H1 (cell line): ENCODE measurements around the gene MLN. TPM values are rescaled to one million over a fixed set of nuclear protein-coding genes. Genes with fewer than 3 reads are reported as not detected.

ENCODE experiments used
- CTCF ChIA-PET: fragments of 300-600 bp; sonication (Branson Sonifier 250); formaldehyde crosslinking; loops from one replicate; lab custom pipeline; 2021; ENCODE audit not compliant: partially characterized antibody; lab: Charles Lee
- POLR2A ChIA-PET: fragments of 300-600 bp; sonication (Branson Sonifier 250); formaldehyde crosslinking; loops from one replicate; lab custom pipeline; 2021; ENCODE audit warnings: inconsistent platforms; ENCODE audit not compliant: partially characterized antibody; lab: Charles Lee
- DNase-seq, 2 experiments: peaks; one replicate each; pipeline versions ENCODE4 v3.0.0 to v3.0.0-alpha.2; 2010 to 2022; ENCODE audit warnings: low spot score in 2 of 2, low read depth in 1 of 2, mixed read lengths in 1 of 2
- FAIRE-seq: peaks from 2 replicates; lab custom pipeline; 2011; peaks lifted over from hg19 to GRCh38; lab: Jason Lieb, UNC
- H2AFZ ChIP-seq: 2 replicates; pipeline ENCODE4 v1.8.1; 2012; ENCODE audit warnings: low read length, inconsistent platforms
- H2AK5ac ChIP-seq: 2 replicates; pipeline ENCODE4 v1.6.1; 2013; ENCODE audit warnings: low read depth, low read length
- H2BK120ac ChIP-seq: replicated peaks from 2 replicates; pipeline ENCODE3; 2013; ENCODE audit warnings: low read depth, low read length, inconsistent platforms
- H2BK12ac ChIP-seq: 2 replicates; pipeline ENCODE4 v1.6.1; 2013; ENCODE audit warnings: low read depth, low read length
- H2BK15ac ChIP-seq: 2 replicates; pipeline ENCODE4 v1.6.1; 2013; ENCODE audit warnings: low read length
- H2BK20ac ChIP-seq: 2 replicates; pipeline ENCODE4 v1.6.1; 2013; ENCODE audit warnings: low read length
- H2BK5ac ChIP-seq: 2 replicates; pipeline ENCODE4 v1.6.1; 2013; ENCODE audit warnings: low read depth, low read length
- H3K14ac ChIP-seq: 2 replicates; pipeline ENCODE4 v1.6.1; 2013; ENCODE audit warnings: inconsistent platforms; ENCODE audit not compliant: insufficient read length
- H3K18ac ChIP-seq: 2 replicates; pipeline ENCODE4 v1.6.1; 2013; ENCODE audit warnings: low read length; ENCODE audit errors: extremely low read depth
- H3K23ac ChIP-seq: 2 replicates; pipeline ENCODE4 v1.6.1; 2013; ENCODE audit warnings: inconsistent platforms; ENCODE audit not compliant: insufficient read length
- H3K23me2 ChIP-seq: 2 replicates; pipeline ENCODE4 v1.6.1; 2013; ENCODE audit warnings: low read depth, low read length
- H3K27ac ChIP-seq: 2 replicates; pipeline ENCODE4 v1.6.1; 2011; ENCODE audit warnings: low read depth, low read length, inconsistent platforms
- H3K27me3 ChIP-seq, 4 experiments: replicated peaks in 1 of 4; 1 replicate in 1 of 4; 2 replicates in 3 of 4; pipeline versions ENCODE4 v1.6.1 to v1.8.1; 2011 to 2013; ENCODE audit warnings: low read length in 3 of 4, mild to moderate bottlenecking in 3 of 4, inconsistent platforms in 2 of 4, mixed read lengths in 2 of 4, moderate library complexity in 1 of 4; ENCODE audit not compliant: control insufficient read depth in 3 of 4, insufficient read depth in 3 of 4; ENCODE audit errors: extremely low read depth in 1 of 4
- H3K36me3 ChIP-seq, 4 experiments: 2 replicates each; pipeline versions ENCODE4 v1.6.1 to v1.8.1; 2011 to 2013; ENCODE audit warnings: mild to moderate bottlenecking in 4 of 4, low read length in 3 of 4, moderate library complexity in 2 of 4, control low read depth in 1 of 4, inconsistent platforms in 1 of 4; ENCODE audit not compliant: insufficient read depth in 4 of 4, control insufficient read depth in 2 of 4
- H3K4ac ChIP-seq: replicated peaks from 2 replicates; pipeline ENCODE3; 2013; ENCODE audit warnings: low read length, low read depth, mixed read lengths, inconsistent platforms; ENCODE audit not compliant: insufficient read length
- H3K4me1 ChIP-seq, 4 experiments: replicated peaks in 1 of 4; 1 replicate in 1 of 4; 2 replicates in 3 of 4; pipeline versions ENCODE4 v1.6.1 to v1.8.1; 2011 to 2013; ENCODE audit warnings: low read length in 3 of 4, inconsistent platforms in 2 of 4, mixed read lengths in 1 of 4; ENCODE audit not compliant: insufficient read depth in 4 of 4, control insufficient read depth in 3 of 4
- H3K4me2 ChIP-seq, 2 experiments: 2 replicates each; pipeline versions ENCODE4 v1.6.1 to v1.8.1; 2011 to 2013; ENCODE audit warnings: low read depth in 2 of 2, low read length in 2 of 2, control low read depth in 1 of 2, inconsistent platforms in 1 of 2, mild to moderate bottlenecking in 1 of 2; ENCODE audit not compliant: insufficient read depth in 1 of 2
- H3K4me3 ChIP-seq, 4 experiments: fragments of 200-600, 300-600 bp in 1 of 4; sonication (generic), shearing (Covaris generic), sonication (Bioruptor Twin) in 1 of 4; 2 replicates each; pipeline versions ENCODE4 v1.5.1 to v1.8.1; 2011 to 2016; ENCODE audit warnings: low read length in 4 of 4, low read depth in 3 of 4, control low read depth in 2 of 4, inconsistent platforms in 2 of 4, mild to moderate bottlenecking in 2 of 4, mixed read lengths in 1 of 4, moderate library complexity in 1 of 4; ENCODE audit not compliant: insufficient read depth in 2 of 4; ENCODE audit errors: extremely low read depth in 1 of 4
- H3K56ac ChIP-seq: replicated peaks from 2 replicates; pipeline ENCODE3; 2013; ENCODE audit warnings: low read depth, mild to moderate bottlenecking, mixed read lengths, low read length, inconsistent platforms; ENCODE audit not compliant: insufficient read length
- H3K79me1 ChIP-seq: 2 replicates; pipeline ENCODE4 v1.6.1; 2013; ENCODE audit warnings: low read depth, low read length, control low read depth
- H3K79me2 ChIP-seq, 2 experiments: 2 replicates each; pipeline versions ENCODE4 v1.6.1 to v1.8.1; 2012 to 2013; ENCODE audit warnings: low read length in 2 of 2, mild to moderate bottlenecking in 2 of 2, inconsistent platforms in 1 of 2; ENCODE audit not compliant: insufficient read depth in 2 of 2, control insufficient read depth in 1 of 2
- H3K9ac ChIP-seq, 4 experiments: replicated peaks in 1 of 4; 1 replicate in 1 of 4; 2 replicates in 3 of 4; pipeline versions ENCODE4 v1.6.1 to v1.8.1; 2011 to 2013; ENCODE audit warnings: low read depth in 3 of 4, low read length in 3 of 4, control low read depth in 2 of 4, mild to moderate bottlenecking in 2 of 4, moderate library complexity in 2 of 4, inconsistent platforms in 1 of 4; ENCODE audit errors: extremely low read depth in 1 of 4
- H3K9me3 ChIP-seq, 2 experiments: 2 replicates each; pipeline versions ENCODE4 v1.6.1 to v1.8.1; 2012 to 2013; ENCODE audit warnings: mild to moderate bottlenecking in 2 of 2, moderate library complexity in 2 of 2, control low read depth in 1 of 2, inconsistent platforms in 1 of 2, low read depth in 1 of 2, low read length in 1 of 2, mixed read lengths in 1 of 2; ENCODE audit not compliant: insufficient read depth in 2 of 2
- H4K20me1 ChIP-seq, 2 experiments: replicated peaks in 1 of 2; 2 replicates each; pipeline versions ENCODE3 to v1.8.1; 2011 to 2013; ENCODE audit warnings: inconsistent platforms in 2 of 2, low read length in 2 of 2, mild to moderate bottlenecking in 1 of 2; ENCODE audit not compliant: insufficient read depth in 2 of 2, control insufficient read depth in 1 of 2
- H4K5ac ChIP-seq: 2 replicates; pipeline ENCODE4 v1.6.1; 2013; ENCODE audit warnings: low read length, low read depth, mixed read lengths, inconsistent platforms; ENCODE audit not compliant: insufficient read length
- H4K8ac ChIP-seq: 2 replicates; pipeline ENCODE4 v1.8.0; 2013; ENCODE audit warnings: mild to moderate bottlenecking, moderate library complexity, low read length, inconsistent platforms; ENCODE audit not compliant: insufficient read depth; ENCODE audit errors: extremely low read depth
- H4K91ac ChIP-seq: replicated peaks from 2 replicates; pipeline ENCODE3; 2013; ENCODE audit warnings: low read length, mixed read lengths, inconsistent platforms; ENCODE audit not compliant: insufficient read length
- ASH2L ChIP-seq: fragments of 200-600, 300-600 bp; sonication (generic); IDR thresholded peaks from one replicate; pipeline ENCODE4 v1.7.1; 2017; ENCODE audit warnings: low read length
- CBX8 ChIP-seq: fragments of 300-800, 300-1000 bp; sonication (generic); IDR thresholded peaks from 2 replicates; pipeline ENCODE4 v1.7.1; 2016; ENCODE audit warnings: low read depth, low read length, borderline replicate concordance
- CTCF ChIP-seq, 3 experiments: IDR thresholded peaks; 1 replicate in 2 of 3; 2 replicates in 1 of 3; pipeline versions ENCODE4 v1.5.1 to v1.6.1; 2011; ENCODE audit warnings: low read length in 3 of 3, mild to moderate bottlenecking in 3 of 3, inconsistent platforms in 2 of 3, low read depth in 1 of 3, moderate library complexity in 1 of 3; ENCODE audit not compliant: insufficient read depth in 1 of 3; ENCODE audit errors: control extremely low read depth in 1 of 3
- HDAC2 ChIP-seq, 2 experiments: fragments of 300-600 bp in 1 of 2; sonication (generic) in 1 of 2; IDR thresholded peaks; 2 replicates each; pipeline ENCODE4 v1.6.1; 2011 to 2012; ENCODE audit warnings: low read depth in 2 of 2, low read length in 2 of 2, mild to moderate bottlenecking in 2 of 2, moderate library complexity in 2 of 2, borderline replicate concordance in 1 of 2, inconsistent platforms in 1 of 2
- RBBP5 ChIP-seq: IDR thresholded peaks from 2 replicates; pipeline ENCODE4 v1.7.1; 2012; ENCODE audit warnings: low read depth, mild to moderate bottlenecking, inconsistent platforms, low read length, moderate library complexity, borderline replicate concordance
- SIN3A ChIP-seq, 2 experiments: IDR thresholded peaks in 1 of 2; conservative IDR thresholded peaks in 1 of 2; 2 replicates each; pipeline ENCODE4 v1.6.1; 2011 to 2012; ENCODE audit warnings: low read length in 2 of 2, improper control_type of control experiment in 1 of 2, low read depth in 1 of 2, mild to moderate bottlenecking in 1 of 2
- WGBS, 2 experiments: shearing (Covaris generic) in 1 of 2; methylation state at CpG; one replicate each; pipeline versions ENCODE4 v1.1.6 to v1.1.7; 2013 to 2015; ENCODE audit warnings: low lambda C conversion rate in 2 of 2, mixed read lengths in 2 of 2, inconsistent platforms in 1 of 2, low coverage in 1 of 2, missing lambda C conversion rate in 1 of 2; ENCODE audit not compliant: insufficient replicate concordance in 2 of 2, insufficient coverage in 1 of 2, insufficient read length in 1 of 2; ENCODE audit errors: extremely low coverage in 1 of 2, missing lambda C conversion rate in 1 of 2; 5-methylcytosine and 5-hydroxymethylcytosine counted together
- polyA plus RNA-seq, 7 experiments: library from polyadenylated mRNA; depleted of rRNA in 3 of 7; stranded (reverse) in 5 of 7; unstranded in 2 of 7; fragments of >200 nt in 5 of 7; fragments of 200-250 nt in 2 of 7; gene quantifications; 1 replicate in 5 of 7; 2 replicates in 1 of 7; 4 replicates in 1 of 7; pipeline versions ENCODE4 v1.2.1 to v1.2.3, GENCODE V29; 2011 to 2013; ENCODE audit warnings: missing spikeins in 2 of 7, mixed read lengths in 2 of 7
- total RNA-seq: library from RNA; stranded (reverse); fragmentation: NEBNext Ultra II Directional; extraction: Animal tissue kit (Norgen Biotek cat#: 25700); gene quantifications from 2 replicates; pipeline ENCODE4 v1.2.1, GENCODE V29; 2021

Gene MLN
- total and polyA plus RNA-seq, 2 of the 8 experiments (the other 6 are each of a cell fraction or from before 2014, with no cell fraction given) = not detected

GRCh38 chr6:33794910-33795623 lies 8.7 kb downstream of the MLN start:
- H3K4ac ChIP-seq = no peak overlapping the region
- H3K4me3 ChIP-seq = no peak overlapping the region
- H4K91ac ChIP-seq = peak overlapping the region; percentile 29
- H4K20me1 ChIP-seq = no peaks in the 10 kb centered on the region
- ChIA-PET POLR2A (interaction anchor here (0.8 to 3.3 kb wide), 8 partner anchors 8 to 84 kb away, joined by 3 to 21 read pairs (median 4); partner anchors contain the start of genes MLN and UQCC2), CTCF (interaction anchor here (0.8 to 9.6 kb wide), 11 partner anchors 12 to 153 kb away, joined by 3 to 71 read pairs (median 4); no protein-coding TSS in a partner anchor)
- WGBS, 2 experiments = 76% methylated on average over 14 of the region's 14 CpGs; no CpG with 5 or more reads in 1 of the 2 experiments
- no peak overlapping the region for H3K9ac ChIP-seq
- no peak overlapping the region for H3K27ac ChIP-seq
- no peak overlapping the region for H2AK5ac ChIP-seq
- no peaks in the 10 kb centered on the region for H3K9me3 ChIP-seq
- no peaks in the 10 kb centered on the region for H3K36me3 ChIP-seq
- FAIRE-seq = peak; percentile 28
- peaks cover 8 to 39% (median 26%) of the 10 kb centered on the region in 4 experiments for H3K4me1 ChIP-seq
- H3K56ac ChIP-seq = no peak overlapping the region
- H4K5ac ChIP-seq = no peak overlapping the region
- H3K27me3 ChIP-seq = no peaks in the 10 kb centered on the region
- H3K23ac ChIP-seq = no peak overlapping the region
- no peaks in the 10 kb centered on the region for H3K79me1 ChIP-seq
- peak overlapping the region; percentile 80; the same call in 1 of the 2 replicates for H2BK20ac ChIP-seq
- TF ChIP-seq ASH2L = peak; percentile 24
- TF ChIP-seq SIN3A (conservative IDR thresholded peaks at IDR 0.05 in 1 of 2, IDR thresholded peaks at IDR 0.05 in 1 of 2; ENCODE audit: low read depth in 1 of 2, low read length in 2 of 2) = no peak
- no peak for TF ChIP-seq CBX8
- peak in 1 of 3 experiments; percentile 1; a peak in 1 of 4 replicates for TF ChIP-seq CTCF (IDR thresholded peaks at IDR 0.05; ENCODE audit: control extremely low read depth in 1 of 3, insufficient read depth in 1 of 3, low read depth in 1 of 3, low read length in 3 of 3)
- TF ChIP-seq RBBP5 = no peak
- no peak for TF ChIP-seq HDAC2 (IDR thresholded peaks at IDR 0.05; ENCODE audit: borderline replicate concordance in 1 of 2, low read depth in 2 of 2, low read length in 2 of 2)
- H3K23me2 ChIP-seq = no peaks in the 10 kb centered on the region
- peak overlapping the region; percentile 20 to 52; a peak in 3 of 4 replicates for H3K4me2 ChIP-seq
- H2BK12ac ChIP-seq = peak overlapping the region; percentile 84; the same call in 1 of the 2 replicates
- no peak overlapping the region for H4K8ac ChIP-seq
- peak overlapping the region; percentile 71; the same call in 1 of the 2 replicates for H2BK5ac ChIP-seq
- H2AFZ ChIP-seq = no peak overlapping the region
- H3K14ac ChIP-seq = no peak overlapping the region
- H3K79me2 ChIP-seq = no peaks in the 10 kb centered on the region
- H3K18ac ChIP-seq = peak overlapping the region; percentile 76
- H2BK120ac ChIP-seq = no peak overlapping the region
- no peak for DNase-seq
- H2BK15ac ChIP-seq = no peak overlapping the region
